Measurements from ENCODE around the gene CITED2.
"Not testable (repeated sequence)": the region's sequence is repeated elsewhere in the genome, so short reads cannot be mapped to it uniquely, and the experiment has no call there.

The CITED2 gene, protein sequence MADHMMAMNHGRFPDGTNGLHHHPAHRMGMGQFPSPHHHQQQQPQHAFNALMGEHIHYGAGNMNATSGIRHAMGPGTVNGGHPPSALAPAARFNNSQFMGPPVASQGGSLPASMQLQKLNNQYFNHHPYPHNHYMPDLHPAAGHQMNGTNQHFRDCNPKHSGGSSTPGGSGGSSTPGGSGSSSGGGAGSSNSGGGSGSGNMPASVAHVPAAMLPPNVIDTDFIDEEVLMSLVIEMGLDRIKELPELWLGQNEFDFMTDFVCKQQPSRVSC

DNA sequence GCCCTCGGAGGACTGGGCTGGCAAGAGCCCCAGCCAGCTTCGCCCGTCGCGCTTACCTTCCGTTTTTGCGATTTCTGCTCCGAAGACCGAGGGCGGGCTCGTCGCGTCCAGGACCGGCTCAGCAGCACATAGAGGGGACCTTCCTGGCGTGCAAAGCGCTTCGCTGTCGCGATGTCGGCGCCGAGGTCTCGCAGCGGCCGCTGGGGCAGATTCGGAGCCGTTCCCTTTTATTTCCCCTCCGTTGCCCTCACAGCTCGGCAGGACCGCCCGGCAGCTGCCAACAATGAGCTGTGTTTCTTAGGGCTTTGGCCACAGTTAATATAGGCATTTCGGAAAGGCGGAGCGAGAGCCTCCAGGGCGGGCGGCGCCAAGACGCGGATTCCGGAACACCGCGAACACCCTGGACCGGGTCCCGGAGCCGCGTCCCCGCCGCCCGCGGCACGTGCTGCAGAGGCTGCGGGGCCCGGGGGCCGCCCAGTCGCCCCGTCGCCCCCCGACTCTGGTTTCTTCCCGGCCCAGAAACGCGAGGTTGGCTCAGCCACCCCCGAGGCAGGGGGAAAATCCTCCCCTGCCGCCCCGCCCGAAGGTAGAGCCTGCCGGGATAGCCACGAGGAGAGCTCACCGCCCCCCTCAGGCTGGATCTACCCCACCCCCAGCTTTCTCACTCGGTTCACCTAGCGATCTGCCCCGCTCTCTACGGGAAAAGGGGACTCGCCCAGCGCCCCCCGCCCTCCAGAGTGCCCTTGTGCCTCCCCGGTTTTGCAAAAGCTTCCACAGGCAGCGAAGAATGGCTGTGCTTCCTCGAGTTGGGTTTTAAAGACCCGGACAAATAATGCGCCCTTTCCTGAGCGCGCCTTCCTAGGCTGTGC is at the start of gene CITED2:
TSS of gene CITED2 (minus strand) at position 292 of the 869 bp plus-strand sequence. CDS start 704 bp downstream, outside the sequence.
- DNase-seq: peak; percentile 91 to 95

DNA sequence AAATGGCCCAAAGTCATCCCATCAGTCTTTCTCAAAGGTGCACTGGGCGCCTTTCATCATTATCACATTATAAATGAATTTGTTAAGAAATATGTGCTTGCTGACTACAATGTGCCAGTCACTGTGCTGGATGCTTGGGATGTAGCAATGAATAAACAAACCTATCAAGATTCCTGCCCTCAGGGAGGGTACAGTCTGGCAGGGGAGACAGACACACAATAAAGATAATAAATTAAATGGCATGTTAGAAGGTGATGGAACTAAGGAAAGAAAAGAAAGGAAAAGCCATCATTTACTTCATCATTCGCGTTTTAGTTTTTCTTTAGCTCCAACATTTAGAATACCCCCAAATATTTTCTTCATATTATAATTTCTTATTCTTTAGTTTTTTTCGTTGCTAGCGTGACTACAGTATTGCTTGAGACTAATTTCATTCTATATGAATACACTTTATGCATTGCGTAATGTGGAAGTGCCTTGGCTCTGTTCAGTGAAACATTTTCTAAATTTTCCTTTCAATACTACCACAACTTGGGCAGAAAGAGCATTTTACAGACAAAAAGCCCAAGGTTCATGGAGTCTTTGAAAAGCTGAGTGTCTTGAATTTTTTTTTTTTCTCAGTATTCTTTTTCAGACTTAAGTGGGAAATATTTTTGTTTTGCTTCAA is 48.7 kb upstream of the CITED2 start:
- no peak for DNase-seq

DNA sequence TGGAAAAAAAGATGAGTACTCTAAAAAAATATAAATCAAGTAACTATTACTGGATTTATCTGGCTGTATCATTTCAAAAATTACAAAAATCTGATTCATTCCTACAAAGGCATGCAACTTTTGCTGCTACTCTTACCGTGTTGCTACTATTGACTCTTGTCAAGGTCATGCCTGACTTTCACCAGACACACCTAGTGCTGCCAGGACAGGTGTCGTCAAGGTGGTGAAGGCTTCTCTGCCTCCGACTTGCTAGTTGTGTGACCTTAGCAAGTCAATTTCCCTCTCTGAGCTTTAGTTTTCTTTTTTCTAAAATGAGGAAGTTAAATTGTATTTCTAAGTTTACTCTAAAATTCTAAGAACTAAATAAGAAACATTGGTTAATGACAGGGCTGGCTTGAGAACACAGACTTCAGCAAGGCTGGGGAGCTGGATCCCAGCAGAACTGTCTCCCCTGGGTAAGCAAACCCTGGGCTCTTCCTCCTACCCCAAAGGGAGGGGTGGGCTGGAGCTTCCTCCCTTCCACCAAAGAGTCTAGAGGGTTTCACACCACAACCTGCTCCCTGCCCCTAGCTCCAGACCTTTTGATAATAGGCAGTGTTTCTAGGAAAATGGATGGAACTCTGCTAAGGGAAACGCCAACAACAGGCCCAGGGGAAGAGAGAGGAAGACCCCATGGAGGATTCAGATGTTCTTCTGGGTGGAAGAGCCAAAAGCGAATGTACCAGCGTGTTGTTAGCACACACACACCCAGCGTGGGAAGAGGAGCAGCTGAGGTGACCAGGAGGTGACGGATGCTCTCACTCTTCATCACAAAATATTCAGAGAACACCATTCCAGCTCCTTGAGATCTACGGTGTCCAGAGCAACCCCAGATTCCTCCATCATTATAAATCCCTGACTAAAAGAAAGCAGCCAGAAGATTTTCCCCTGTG is 47.9 kb upstream of the CITED2 start:
- no peak for DNase-seq

DNA sequence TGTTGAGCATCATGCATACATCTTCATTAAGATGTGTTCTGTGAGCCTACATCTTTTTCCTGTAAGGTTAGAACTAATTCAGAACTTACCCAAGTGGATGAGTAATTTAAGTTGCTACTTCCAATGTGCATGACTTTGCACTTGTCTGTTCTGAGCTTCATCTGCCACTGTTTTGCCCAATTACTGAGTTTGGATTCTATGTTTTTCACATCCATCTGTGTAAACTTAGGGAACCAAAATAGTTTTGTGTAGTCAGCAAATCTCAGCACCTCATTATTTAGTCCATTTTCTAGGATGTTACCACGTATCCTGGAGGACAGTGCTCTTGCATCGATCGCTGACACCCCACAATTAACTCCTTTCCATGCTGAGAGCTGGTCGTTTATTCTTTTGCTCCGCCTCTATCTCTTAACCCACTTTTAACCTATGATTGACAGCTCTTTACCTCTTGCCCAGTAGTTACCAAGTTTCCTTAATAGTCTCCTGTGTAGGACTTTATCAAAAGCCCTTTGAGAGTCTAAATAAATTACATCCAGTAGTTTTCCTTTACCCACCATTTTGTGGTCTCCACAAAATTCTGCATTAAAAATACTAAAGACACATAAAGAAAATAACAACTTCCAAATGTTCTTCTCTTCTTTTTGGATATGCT is 44.2 kb upstream of the CITED2 start:
- no peak for DNase-seq

DNA sequence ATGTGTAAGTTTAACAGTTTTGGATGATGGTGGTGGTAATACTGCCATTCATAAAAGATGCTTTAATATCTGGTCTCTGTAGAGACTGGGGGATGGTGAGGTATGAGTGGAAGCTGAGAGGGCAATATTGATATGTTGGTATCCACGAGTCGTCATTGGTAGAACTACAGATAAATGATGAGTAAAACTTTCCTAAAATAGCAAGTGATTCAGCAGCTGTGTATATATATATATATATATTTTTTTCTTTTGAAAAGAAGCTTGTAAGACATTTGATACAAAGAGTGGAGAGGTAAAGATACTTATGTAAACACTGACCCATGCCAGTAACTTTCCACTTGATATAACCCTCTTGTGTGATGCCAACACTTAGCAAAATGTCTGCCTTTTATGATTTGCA is 41.7 kb upstream of the CITED2 start:
- no peak for DNase-seq

DNA sequence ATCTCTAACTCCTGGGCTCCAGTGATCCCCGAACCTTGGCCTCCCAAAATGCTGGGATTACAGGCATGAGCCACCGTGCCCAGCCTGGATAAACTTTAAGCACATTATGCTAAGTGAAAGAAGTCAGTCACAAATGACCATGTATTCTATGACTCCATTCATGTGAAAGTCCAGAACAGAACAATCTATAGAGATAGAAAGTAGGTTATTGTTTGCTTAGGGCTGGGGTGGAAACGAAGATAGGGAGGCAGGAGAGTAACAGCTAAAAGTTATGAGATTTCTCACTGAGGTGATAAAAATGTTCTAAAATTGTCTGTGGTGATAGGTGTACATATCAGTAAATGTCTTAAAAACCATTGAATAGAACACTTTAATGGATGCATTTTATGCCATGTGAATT is 40.9 kb upstream of the CITED2 start:
- no peak for DNase-seq

DNA sequence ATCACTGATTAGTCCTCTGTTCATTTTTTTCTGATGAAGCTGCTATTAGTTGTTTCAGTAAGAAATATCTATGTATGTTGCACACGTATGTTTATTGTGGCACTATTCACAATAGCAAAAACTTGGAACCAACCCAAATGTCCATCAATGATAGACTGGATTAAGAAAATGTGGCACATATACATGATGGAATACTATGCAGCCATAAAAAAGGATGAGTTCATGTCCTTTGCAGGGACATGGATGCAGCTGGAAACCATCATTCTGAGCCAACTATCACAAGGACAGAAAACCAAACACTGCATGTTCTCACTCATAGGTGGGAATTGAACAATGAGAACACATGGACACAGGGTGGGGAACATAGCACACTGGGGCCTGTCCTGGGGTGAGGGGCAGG is 37.7 kb upstream of the CITED2 start:
- not testable (repeated sequence) for DNase-seq

DNA sequence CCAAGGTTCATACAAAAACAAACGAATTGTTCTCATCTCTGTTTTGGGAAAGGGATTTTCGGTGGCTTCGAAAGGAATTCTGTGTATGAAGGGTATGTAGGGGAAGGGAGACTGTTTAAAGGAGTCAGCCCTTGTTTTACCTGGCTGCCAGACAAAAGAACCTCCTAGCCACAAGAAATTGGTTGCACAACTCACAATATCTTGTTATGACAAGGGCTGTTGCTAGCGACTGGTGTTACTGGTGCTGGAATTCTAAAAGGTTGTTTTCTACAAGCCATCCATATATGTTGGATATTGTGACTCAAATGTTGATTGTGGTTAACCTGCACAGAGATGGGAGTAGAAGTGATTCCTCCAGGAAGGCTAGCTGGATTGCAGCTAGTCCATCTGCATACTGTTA is 34.6 kb upstream of the CITED2 start:
- no peak for DNase-seq

DNA sequence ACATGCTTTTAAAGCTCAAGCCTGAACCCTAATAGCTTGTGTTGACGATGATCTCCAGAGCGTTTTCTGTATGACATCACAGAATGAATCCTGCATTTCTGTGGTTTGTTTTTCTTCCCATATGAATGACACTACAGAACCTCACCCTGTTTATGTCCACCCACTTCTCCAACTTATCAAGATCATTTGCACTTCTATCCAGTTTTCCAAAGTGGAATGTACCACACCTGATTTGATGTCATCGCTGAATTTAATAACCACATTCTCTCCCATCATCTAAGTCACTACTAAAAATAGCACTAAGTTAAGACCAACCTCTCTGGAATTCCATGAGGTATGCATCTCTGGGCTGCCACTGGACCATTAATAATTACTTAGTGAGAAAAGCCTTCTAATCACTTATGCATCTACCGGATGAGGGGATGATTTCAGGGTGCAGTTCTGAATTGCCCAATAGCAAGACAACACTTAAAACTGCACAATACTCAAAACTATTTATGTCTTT is 33.3 kb upstream of the CITED2 start:
- DNase-seq: no peak

DNA sequence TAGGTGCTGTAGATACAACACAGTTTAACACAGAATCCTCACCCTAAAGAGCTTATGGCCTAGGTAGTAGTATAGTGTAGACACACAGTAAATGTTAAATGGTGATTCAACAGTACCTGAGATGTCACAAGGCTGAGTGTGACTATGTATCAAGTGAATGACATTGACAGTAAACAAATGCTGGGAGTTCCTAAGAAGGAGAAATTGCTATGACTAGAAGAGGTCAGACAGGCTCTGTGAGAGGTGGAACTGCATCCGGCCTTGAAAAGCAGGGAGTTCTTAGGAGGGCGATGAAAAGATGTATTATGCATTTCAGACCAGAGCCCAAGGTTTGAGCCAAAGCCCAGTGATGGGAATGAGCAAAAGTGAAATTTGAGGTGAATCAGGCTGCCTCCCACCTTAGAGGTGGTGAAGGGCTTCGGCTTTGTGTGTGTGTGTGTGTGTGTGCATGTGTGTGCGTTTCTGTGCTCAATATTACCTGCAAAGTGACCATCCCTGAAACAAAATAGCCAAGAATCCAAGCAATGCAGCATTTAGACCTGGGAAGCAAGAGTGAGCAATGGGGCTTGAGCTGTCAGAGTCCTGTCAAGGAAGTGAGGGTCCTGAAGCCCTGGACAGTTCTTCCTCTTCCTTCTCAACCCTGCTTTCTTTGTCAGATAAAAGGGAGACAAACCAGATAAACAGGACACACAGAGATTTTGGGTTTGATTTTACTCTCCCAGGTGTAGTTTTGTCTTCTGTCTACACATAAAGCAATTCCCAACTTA is 32.3 kb upstream of the CITED2 start:
- no peak for DNase-seq

DNA sequence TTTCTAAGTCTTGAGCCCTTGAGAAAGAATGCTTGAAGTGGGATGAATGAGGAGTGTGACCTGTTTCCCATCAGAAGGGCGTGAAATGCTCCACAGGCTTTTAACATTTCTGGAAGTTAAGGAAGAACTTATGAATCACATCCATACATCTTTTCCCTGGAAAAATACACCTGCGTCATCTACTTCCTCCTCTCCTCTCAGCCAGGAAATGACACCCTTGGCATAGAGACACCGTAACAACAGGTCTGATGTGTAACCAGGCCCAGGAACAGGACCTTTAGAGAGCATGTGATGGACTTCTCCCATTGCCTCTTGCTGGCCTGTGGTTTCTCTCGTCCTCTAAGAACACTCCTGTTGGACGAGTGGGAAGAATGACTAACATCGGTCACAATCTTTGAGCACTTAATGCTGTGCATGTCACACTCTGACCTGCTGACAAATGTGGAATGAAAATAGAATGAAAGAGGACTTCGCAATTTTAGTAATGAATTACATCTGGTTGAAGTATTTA is 28.5 kb upstream of the CITED2 start:
- DNase-seq: no peak

DNA sequence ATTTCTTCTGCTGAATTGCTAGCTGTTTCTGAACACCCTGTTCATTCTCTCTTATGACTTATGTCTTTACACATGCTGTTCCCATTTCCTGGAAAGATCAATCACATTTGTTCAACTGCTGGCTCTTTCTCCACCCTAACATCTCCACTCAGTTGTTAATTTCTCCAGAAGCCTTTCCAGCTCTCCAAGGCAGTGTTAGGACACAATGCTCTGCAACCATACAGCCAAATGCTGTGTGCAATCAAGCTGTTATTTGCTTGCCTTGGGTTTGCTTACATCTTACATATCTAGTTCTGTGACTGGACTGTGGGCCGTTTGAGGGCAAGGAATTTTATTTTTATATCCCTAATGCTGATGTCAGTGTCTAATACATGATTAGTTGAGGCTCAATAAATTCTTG is 24.2 kb upstream of the CITED2 start:
- DNase-seq: no peak

DNA sequence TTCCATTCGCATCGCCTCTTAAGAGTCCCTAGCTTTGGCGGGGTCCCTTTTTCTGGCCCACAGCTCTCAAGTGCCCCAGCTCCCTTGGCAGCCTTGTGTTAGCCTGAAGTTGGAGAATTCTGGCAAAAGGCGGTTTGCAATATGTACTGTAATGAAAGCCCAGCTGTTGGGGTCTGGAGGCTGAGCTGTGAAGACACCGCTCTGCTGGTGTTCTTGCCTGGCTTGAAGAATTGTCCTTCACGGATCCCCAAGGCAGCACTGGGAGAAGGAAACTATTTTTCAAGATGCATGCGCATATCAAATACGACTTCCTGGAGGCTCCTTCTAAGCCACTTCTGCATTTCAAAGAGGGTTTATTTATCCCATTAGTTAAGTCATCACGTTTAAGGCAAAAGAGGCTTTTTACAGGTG is 21.4 kb upstream of the CITED2 start:
- DNase-seq: no peak

DNA sequence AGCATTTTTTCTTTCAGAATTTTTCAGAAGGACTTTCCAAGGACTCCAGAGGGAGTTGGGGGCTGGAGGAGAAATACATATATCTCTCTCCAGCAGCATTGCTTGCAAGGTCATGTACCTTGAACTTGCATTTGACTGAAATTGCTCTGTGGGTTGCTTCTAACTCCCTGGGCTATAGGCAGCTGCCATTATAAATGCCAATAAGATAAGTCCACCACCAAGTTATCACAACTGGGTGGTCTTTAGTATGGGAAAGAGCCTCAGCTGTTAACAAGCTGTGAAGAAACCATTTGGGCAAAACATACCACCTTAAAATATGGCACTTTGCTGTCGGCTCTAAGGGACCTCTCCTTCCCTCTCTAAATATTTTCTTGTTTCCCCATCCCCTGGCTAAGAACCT is 20.9 kb upstream of the CITED2 start:
- no peak for DNase-seq

DNA sequence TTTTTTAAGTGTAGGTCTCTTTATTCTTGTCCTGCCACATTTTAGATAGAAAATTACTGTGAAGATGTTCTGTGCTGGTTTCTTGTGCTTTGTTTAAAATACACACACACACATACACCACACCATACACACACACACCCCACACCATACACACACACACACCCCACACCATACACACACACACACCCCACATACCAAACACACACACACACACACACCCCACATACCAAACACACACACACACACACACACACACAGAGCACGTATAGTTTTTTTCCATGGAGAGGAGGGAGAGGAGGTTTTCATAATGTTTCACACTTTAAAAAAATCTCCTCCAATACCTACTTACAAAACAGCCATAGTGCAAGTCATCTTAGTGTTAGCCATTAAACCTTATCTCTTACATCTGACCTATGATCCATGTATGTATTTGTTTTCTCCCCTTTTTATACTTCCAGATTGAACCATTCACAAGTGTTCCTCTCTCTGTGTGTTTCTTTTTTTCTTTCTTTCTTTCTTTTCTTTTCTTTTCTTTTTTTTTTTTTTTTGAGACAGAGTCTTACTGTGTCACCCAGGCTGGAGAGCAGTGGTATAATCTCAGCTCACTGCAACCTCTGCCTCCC is 19.7 kb upstream of the CITED2 start:
- DNase-seq: no peak

DNA sequence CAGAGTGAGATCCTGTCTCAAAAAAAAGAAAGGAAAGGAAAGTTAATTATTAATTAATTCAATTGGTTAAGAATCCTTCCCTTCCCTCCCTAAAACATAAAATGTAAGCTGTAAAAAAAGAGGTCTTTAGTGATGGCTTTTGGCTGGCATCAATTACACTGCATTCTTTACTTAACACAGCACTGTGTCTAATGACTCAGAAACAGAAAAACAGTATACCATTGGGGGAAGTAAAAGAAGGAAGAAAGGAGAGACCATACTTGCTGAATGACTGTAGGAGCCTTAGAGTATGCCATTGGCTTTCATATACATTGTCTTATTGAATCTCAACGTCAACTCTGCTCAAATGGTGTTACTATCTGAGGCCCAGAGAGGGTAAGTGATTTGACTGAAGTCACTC is 18.3 kb upstream of the CITED2 start:
- DNase-seq: no peak

DNA sequence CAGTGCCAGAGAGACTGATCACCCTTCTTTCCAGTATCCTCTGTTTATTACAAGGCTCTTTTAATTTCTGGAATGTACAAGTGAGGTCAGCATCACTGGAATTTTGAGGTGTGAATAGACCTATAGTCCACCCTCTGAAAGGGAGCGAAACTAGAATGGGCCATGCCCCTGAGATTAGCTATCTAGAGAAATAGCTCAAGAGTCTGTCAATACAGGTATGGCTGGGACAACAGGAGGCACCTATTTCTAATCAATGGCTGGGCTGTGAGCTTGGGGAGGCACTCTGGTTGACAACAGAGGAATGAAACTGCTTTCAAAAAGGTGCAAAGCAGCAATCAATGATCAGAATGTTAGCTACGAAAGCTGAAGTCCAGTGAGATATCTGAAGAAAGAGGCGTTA is 17.3 kb upstream of the CITED2 start:
- DNase-seq: no peak

DNA sequence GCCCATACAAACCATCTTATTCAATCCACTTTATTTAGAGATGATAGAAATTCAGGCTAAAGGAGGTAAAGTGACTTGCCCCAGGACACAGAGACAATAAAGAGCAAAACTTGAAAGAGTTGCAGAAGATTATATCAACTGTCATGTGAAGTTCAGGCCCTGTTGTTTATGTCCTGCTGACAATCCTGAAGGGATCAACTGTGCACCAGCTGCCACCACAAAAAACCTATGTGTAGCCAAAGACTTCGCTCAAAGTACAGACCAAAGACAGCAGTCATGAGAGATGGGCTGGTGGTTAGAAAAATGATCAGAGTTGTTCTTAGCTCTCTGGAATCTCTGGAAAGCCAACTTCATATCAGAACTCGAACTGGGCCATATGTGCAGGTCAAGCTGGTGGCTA is 16.0 kb upstream of the CITED2 start:
- DNase-seq: no peak

DNA sequence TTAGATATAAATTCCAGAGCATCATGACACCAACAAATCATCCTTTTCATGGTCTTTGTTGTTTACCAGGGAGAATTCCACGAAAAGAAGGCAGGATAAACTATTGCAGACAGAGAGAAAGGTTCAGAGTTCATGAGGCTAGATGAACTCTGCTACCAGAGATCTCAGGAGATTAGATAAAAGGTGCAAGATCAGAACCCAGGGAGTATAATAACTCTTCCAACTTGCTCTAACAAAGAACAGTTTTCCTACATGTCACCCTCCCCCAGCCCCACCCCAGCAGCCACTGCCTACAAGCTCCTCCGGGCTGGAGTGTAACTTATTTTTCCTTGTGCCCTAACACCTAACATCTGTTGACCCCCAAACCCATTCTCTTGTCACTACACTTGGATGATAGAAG is 13.9 kb upstream of the CITED2 start:
- DNase-seq: no peak

DNA sequence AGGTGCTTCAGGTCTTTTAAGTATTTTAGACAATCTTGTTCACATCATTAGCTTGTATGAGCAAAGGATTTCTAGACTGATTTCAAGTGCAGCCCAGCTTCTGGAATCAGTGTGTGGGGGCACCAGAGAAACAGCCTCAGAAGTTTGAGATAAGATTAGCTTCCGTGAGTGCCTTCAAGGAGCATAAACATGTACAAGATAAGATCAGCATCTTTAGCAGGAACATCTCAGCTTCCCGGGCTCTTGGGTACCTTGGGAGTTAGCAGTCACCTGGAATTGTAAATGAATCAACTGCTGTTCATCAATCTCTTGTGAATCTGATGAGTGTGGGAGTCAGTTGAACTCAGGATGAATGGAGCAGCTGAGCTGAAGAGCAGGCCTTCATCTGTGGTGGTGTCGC is 12.0 kb upstream of the CITED2 start:
- no peak for DNase-seq

Measured in NCI-H524 (cell line).